ENCODE measurements around the gene RPL4.
"Not testable (repeated sequence)": the region's sequence is repeated elsewhere in the genome, so short reads cannot be mapped to it uniquely, and the experiment has no call there.

The RPL4 gene

GRCh38 chr15:66504563-66505429 lies at the start of gene RPL4, which contains the start of gene ZWILCH:
Gene RPL4, minus strand, starts transcription at chr15:66504855. Its CDS starts 65 bp downstream, at chr15:66504790.
Gene ZWILCH, plus strand, starts transcription at chr15:66505326. Its CDS starts 13 bp downstream, at chr15:66505339.
- peak; percentile 90 for DNase-seq

GRCh38 chr15:66545255-66545654 lies 40.6 kb upstream of the RPL4 start:
- no peak for DNase-seq

GRCh38 chr15:66542896-66543295 lies 38.2 kb upstream of the RPL4 start:
- no peak for DNase-seq

- no peak for DNase-seq
Measured at GRCh38 chr15:66535056-66535455, 30.4 kb upstream of the RPL4 start.

GRCh38 chr15:66524838-66525237 lies 20.2 kb upstream of the RPL4 start:
- peak; percentile 53 for DNase-seq

GRCh38 chr15:66523926-66524325 lies 19.3 kb upstream of the RPL4 start:
- DNase-seq = no peak

DNA sequence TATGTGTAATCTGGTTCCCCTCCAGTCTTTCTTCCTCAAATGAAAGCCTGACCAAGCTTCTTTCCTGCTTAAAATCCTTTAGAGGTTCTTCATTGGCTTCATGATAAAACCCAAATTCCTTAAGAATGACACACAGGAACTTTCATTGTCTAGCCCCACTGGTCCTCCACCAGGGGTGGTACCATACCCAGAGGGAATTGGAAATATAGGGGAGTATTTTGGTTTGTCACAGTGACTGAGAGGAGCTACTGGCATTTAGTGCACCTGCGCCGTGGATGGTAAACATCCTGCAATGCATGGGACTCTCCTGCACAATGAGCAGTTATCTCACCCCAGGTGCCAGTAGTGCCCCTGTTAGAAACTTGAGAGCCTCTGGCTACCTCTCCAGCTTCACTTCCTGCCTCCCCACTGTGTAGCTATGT lies 11.3 kb upstream of the RPL4 start:
- DNase-seq = no peak

DNA sequence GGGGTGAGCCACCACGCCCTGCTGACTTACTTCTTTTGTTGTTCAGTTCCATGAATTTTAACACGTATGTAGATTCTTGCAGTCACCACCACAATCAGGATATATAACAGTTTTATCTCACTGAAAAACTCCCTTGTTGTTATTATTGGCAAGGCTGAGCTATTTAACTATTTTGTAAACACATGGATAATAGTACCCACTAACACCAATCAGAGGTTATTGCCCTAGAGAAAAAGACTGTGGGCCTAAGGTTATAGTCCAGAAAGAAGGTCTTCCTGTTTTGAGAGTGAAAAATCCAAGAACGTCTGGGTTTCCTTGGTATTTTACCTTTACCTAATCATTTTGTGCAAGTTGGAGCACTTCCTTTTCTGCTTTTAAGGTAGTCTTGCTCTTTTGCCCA lies 9.9 kb upstream of the RPL4 start:
- DNase-seq = no peak

DNA sequence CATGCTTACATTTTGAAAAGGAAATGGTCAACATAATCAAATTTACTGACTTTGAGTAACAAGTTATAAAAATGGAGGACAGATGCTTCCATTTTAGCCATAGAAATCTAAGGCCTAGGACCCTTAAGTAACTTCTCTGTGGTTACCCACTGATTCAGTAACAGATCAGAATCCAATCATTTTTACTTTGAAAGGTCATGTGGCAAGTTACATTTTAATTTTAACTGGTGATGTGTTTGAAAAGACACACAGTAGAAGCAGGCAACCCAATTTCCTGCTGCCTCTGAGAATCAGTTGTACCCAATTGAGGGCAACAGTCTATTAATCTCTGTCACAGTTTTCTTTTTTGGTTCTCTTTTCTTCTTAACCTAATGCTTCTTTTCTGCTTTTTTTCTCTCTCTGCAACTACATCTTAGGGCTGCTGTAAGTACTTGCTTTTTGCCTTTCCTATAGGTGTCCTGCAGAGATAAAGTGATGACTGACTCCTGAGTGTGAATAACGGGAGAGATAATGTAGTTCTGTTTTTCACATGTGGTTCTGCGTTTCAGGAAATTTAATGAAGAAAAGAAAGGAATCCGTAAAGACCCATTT lies 3.7 kb upstream of the RPL4 start:
- DNase-seq = peak; percentile 23

DNA sequence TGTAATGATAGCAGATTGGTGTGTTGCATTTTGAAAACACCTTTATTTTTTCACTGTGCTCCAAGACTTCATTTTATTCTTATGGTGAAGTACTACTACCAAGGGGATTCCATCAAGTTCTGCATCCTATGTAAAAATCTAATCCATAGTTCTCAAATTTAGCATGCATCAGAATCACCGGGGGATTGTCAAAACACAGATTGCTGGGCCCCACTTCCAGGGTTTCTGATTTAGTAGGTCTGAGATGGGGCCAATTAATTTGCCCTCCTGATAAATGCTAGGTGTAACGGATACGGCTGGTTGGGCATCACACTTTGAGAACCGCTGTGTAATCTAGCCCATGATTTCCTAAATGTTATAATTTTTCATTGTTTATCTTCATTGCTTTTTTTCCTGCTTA lies 1.2 kb upstream of the RPL4 start:
- no peak for DNase-seq

DNA sequence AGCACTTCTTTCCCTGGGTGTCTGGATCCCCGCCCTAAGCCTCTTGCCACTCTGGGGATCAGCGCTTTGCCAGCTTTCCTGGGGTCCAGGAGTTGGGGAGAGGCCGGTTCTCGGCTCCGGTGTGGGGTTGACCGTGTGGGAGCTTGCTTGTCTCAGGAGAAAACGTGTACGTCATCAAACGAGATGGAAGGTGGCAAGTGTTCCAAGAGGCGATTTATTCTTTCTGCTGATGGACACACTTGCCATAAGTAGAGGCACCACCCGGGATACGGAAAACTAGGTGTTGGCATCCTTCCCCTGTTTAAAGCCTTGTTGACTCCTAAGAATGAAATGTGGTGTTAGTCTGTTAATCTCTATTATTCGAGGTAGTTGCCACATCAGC lies 766 bp upstream of the RPL4 start:
- DNase-seq = no peak

- DNase-seq = no peak
Measured at GRCh38 chr15:66503780-66504562, 684 bp downstream of the RPL4 start.

GRCh38 chr15:66503041-66503648 lies 1.5 kb downstream of the RPL4 start:
- DNase-seq = not testable (repeated sequence)

GRCh38 chr15:66502491-66502890 lies 2.2 kb downstream of the RPL4 start:
- no peak for DNase-seq

- DNase-seq = peak; percentile 35
Measured at GRCh38 chr15:66500346-66500745, 4.3 kb downstream of the RPL4 start.

- DNase-seq = peak; percentile 24
Measured at GRCh38 chr15:66498501-66499386, 5.9 kb downstream of the RPL4 start.

- DNase-seq = peak; percentile 93
Measured at GRCh38 chr15:66497502-66498455, 6.9 kb downstream of the RPL4 start, which contains the start of gene SNAPC5. Gene SNAPC5, minus strand, starts transcription at chr15:66497762. Its CDS starts 31 bp downstream, at chr15:66497731.

- DNase-seq = peak; percentile 39
Measured at GRCh38 chr15:66496951-66497501, 7.6 kb downstream of the RPL4 start.

DNA sequence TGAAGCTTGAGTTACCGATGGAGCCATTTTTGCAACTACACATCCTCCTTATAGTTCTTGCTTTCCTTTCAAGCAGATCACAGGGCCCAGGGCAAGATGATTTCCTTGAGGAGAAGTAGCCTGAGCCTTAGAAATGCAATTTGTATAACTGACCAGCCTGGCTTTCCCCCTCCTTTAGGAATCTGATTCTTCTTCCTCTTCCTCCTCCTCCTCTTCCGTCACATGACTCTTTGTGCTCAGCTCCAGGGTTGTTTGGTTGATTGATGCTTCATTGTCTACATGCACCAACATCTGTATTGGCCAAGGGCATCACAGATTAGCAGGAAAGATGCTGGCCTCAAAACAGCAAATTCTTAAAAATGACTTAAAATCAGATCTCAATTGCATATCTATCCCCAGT lies 10.4 kb downstream of the RPL4 start:
- peak; percentile 18 for DNase-seq

DNA sequence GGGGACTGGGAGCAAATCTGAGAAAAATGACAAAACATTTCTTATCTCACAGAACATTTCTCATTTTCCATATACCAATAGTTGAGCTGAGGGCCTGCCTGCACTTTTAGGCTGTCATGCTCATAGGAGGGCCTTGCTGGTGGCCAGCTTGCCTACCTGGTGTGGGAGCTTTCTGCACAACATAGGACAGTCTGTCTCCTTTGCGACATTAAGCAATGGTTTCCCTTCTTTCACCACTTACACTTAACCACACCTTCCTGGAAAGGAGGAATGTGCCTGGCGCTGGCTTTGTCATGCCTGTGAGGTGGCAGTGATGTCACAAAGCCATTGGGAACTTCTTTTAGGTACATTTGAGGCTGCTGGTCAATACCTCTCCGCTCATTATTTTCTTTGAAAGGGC lies 12.8 kb downstream of the RPL4 start:
- DNase-seq = no peak
